ENCODE results near the gene ETFRF1. TPM values are rescaled to one million over a fixed set of nuclear protein-coding genes. Genes with fewer than 3 reads are reported as not detected.

Gene ETFRF1
- total RNA-seq, 4 donors from 2014 or later, result 25.2 to 70.9 (median 39.3) TPM

DNA sequence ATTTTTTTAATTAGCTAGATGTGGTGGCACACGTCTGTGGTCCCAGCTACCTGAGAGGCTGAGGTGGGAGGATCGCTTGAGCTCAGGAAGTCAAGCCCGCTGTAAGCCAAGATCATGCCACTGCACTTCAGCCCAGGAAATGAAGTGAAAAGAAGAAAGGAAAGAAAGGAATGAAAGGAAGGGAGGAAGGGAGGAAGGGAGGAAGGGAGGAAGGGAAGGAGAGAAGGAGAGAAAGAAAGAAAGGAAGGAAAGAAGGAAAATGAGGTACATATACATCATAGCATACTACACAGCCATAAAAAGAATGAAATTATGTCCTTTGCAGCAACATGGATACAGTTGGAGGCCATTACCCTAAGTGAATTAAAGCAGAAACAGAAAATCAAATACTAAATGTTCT is 12.3 kb upstream of the ETFRF1 start:
- TF ChIP-seq, protein P1, sequence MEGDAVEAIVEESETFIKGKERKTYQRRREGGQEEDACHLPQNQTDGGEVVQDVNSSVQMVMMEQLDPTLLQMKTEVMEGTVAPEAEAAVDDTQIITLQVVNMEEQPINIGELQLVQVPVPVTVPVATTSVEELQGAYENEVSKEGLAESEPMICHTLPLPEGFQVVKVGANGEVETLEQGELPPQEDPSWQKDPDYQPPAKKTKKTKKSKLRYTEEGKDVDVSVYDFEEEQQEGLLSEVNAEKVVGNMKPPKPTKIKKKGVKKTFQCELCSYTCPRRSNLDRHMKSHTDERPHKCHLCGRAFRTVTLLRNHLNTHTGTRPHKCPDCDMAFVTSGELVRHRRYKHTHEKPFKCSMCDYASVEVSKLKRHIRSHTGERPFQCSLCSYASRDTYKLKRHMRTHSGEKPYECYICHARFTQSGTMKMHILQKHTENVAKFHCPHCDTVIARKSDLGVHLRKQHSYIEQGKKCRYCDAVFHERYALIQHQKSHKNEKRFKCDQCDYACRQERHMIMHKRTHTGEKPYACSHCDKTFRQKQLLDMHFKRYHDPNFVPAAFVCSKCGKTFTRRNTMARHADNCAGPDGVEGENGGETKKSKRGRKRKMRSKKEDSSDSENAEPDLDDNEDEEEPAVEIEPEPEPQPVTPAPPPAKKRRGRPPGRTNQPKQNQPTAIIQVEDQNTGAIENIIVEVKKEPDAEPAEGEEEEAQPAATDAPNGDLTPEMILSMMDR (IDR thresholded peaks at IDR 0.05; ENCODE audit: low read depth), result no peak

DNA sequence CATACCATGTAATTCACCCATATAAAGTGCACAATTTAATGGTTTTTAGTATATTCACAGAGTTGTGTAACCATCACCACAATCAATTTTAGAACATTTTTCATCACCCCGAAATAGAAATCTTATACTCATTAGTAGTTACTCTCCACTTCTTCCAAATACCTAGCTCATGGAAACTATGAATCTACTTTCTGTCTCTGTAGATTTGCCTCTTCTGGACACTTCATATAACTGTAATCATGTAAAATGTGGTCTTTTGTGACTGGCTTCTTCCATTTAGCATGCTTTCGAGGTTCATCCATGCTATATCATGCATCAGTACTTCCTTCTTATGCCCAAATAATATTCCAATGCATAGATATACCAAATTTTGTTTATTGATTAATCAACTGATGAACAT is 10.9 kb upstream of the ETFRF1 start:
- TF ChIP-seq, protein P1 (IDR thresholded peaks at IDR 0.05; ENCODE audit: low read depth), result no peak

GRCh38 chr12:25186038-25186787 is 8.8 kb upstream of the ETFRF1 start:
- TF ChIP-seq, protein P1 (IDR thresholded peaks at IDR 0.05; ENCODE audit: low read depth), result no peak

- TF ChIP-seq, protein P1 (IDR thresholded peaks at IDR 0.05; ENCODE audit: low read depth), result no peak
These were observed 8.1 kb upstream of the ETFRF1 start for GRCh38 chr12:25186788-25187402.

GRCh38 chr12:25187781-25188180 is 7.3 kb upstream of the ETFRF1 start:
- TF ChIP-seq, protein P1 (IDR thresholded peaks at IDR 0.05; ENCODE audit: low read depth), result no peak

DNA sequence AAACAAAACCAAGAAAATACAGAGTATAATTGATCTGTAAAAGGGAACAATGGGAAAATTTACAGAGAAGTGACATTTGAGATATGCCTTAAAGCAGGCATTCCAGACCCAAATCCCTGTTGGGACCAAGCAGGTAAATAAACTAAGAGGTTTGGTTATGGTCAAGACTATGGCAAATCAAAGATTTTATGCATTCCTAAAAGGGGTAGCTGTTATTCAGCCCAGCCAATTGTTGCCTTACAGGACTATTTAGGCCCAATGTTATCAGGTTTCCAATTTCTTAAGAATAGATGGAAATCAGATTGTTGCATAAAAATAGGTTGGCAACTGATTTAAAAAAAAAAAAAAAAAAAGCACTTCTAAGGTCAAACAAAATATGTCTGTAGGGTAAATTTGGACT is 5.4 kb upstream of the ETFRF1 start:
- TF ChIP-seq, protein P1 (IDR thresholded peaks at IDR 0.05; ENCODE audit: low read depth), result no peak

DNA sequence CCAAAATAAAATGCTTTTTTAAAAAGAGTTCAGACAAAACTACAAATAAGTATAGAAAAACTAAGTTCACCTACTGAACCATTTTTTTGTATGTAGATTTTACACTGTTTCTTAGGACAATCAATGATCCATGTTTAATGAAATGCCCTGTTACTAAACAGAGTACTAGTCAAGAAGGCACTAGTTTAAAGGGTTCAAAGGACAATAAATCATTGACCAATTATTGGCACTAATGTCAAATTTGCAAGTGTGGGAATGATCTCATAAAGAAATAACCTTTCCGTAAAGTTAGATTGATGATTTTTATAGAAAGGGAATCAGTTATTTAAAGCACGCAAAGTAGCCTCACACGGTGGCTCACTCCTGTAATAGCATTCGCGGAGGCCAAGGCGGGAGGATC is 4.2 kb upstream of the ETFRF1 start:
- TF ChIP-seq, protein P1 (IDR thresholded peaks at IDR 0.05; ENCODE audit: low read depth), result no peak
